OCI-LY7 (cell line): ENCODE measurements around the gene XDH. TPM values are rescaled to one million over a fixed set of nuclear protein-coding genes. Genes with fewer than 3 reads are reported as not detected.

Source experiments
- BruUV-seq: library from RNA; stranded (reverse); fragments of 400-500 nt; replicated peaks from 2 replicates; lab custom pipeline; 2021; lab: Mats Ljungman, UMichigan
- CTCF ChIA-PET: fragments of 300-600 bp; sonication (Branson Sonifier 250); formaldehyde crosslinking; loops from one replicate; lab custom pipeline; 2022; ENCODE audit warnings: antibody characterized with exemption; ENCODE audit not compliant: unreplicated experiment; lab: Charles Lee
- POLR2A ChIA-PET: fragments of 300-600 bp; sonication (Branson Sonifier 250); formaldehyde crosslinking; loops from one replicate; lab custom pipeline; 2022; ENCODE audit warnings: antibody characterized with exemption; lab: Charles Lee
- DNase-seq: peaks from one replicate; pipeline ENCODE4 v3.0.0-alpha.2; 2015; ENCODE audit warnings: low spot score
- H2AFZ ChIP-seq: fragments of 200-600 bp; sonication (generic), shearing (Covaris generic); 2 replicates; pipeline ENCODE4 v1.6.1; 2014; ENCODE audit warnings: mild to moderate bottlenecking, antibody characterized with exemption, low read length, moderate library complexity
- H3K27ac ChIP-seq: fragments of 200-600 bp; sonication (generic); 2 replicates; pipeline ENCODE4 v1.5.1; 2014; ENCODE audit warnings: mixed run types, low read depth, mild to moderate bottlenecking, moderate library complexity, low read length, inconsistent platforms; ENCODE audit not compliant: poor library complexity, severe bottlenecking
- H3K36me3 ChIP-seq: fragments of 200-600 bp; sonication (generic); 2 replicates; pipeline ENCODE4 v1.6.1; 2014; ENCODE audit warnings: mild to moderate bottlenecking, antibody characterized with exemption, low read length, moderate library complexity, mixed read lengths; ENCODE audit not compliant: insufficient read depth
- H3K4me1 ChIP-seq: fragments of 200-600 bp; sonication (generic); 2 replicates; pipeline ENCODE4 v1.5.1; 2014; ENCODE audit warnings: mild to moderate bottlenecking, low read length; ENCODE audit not compliant: insufficient read depth, poor library complexity, severe bottlenecking
- H3K4me2 ChIP-seq: fragments of 200-600 bp; sonication (generic); 2 replicates; pipeline ENCODE4 v1.6.1; 2014; ENCODE audit warnings: mild to moderate bottlenecking, low read length
- H3K4me3 ChIP-seq: fragments of 200-600 bp; sonication (generic); 2 replicates; pipeline ENCODE4 v1.5.1; 2014; ENCODE audit warnings: mild to moderate bottlenecking, low read depth, low read length; ENCODE audit not compliant: poor library complexity, severe bottlenecking
- H3K79me2 ChIP-seq: fragments of 200-600 bp; sonication (generic); 2 replicates; pipeline ENCODE4 v1.6.1; 2016; ENCODE audit warnings: low read depth, mild to moderate bottlenecking, low read length, moderate library complexity, mixed read lengths; ENCODE audit not compliant: insufficient read depth
- H3K9me2 ChIP-seq: fragments of 200-600 bp; sonication (generic); 2 replicates; pipeline ENCODE4 v1.6.1; 2016; ENCODE audit warnings: mild to moderate bottlenecking, low read length, mixed read lengths; ENCODE audit not compliant: insufficient read depth
- H3K9me3 ChIP-seq: fragments of 200-600 bp; sonication (generic); 2 replicates; pipeline ENCODE4 v1.6.1; 2014; ENCODE audit warnings: mild to moderate bottlenecking, mixed run types, low read length, mixed read lengths
- H4K20me1 ChIP-seq: fragments of 200-600 bp; sonication (generic); 2 replicates; pipeline ENCODE4 v1.6.1; 2014; ENCODE audit warnings: mild to moderate bottlenecking, antibody characterized with exemption, low read length, moderate library complexity, mixed read lengths; ENCODE audit not compliant: insufficient read depth
- EZH2phosphoT487 ChIP-seq: fragments of 200-600 bp; sonication (generic); IDR thresholded peaks from 2 replicates; pipeline ENCODE4 v1.6.1; 2018; ENCODE audit warnings: low read depth, borderline replicate concordance, mild to moderate bottlenecking, mixed run types, antibody characterized with exemption, low read length, moderate library complexity, mixed read lengths
- intact Hi-C: fragments of 100-400 bp; cut with micrococcal nuclease; formaldehyde crosslinking; loops from one replicate; pipeline ENCODE4 v1.10.0; 2022; ENCODE audit not compliant: unreplicated experiment
- total RNA-seq, 2 experiments: library from RNA; depleted of rRNA in 1 of 2; stranded (reverse); fragments of >200 nt in 1 of 2; shearing (Covaris generic) in 1 of 2; gene quantifications; 2 replicates each; pipeline ENCODE4 v1.2.3, GENCODE V29; 2014 to 2022
- TF ChIP-seq, protein P1 (sequence below): fragments of 200-600 bp; sonication (generic); conservative IDR thresholded peaks from 2 replicates; pipeline ENCODE4 v1.5.1; 2014; ENCODE audit warnings: mild to moderate bottlenecking, antibody characterized with exemption, low read length, moderate library complexity, mixed read lengths

The XDH gene
- total RNA-seq, 2 experiments from 2014 or later: not detected

DNA sequence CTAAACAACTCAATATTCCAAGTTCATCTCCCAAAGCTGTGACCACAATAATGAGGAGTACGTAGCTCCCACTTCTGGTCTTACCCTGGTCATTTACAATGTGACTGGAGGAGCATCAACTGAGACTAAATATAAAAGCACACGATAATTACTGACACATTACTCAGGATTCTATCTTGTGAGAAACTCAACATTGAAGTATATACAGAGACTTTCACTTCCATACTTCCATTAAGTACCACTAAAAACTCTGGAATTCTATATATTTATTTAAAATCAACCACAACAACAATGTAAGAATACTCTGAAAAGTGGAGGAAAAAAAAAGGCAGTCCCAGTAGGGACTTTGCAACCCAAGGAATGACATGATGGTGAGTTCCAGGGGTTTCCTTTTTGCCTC, 61.4 kb downstream of the XDH start:
- Histone ChIP-seq H3K9me2 (no peaks in the 10 kb centered on the region), H3K4me2 (no peak overlapping the region), H3K4me1 (no peaks in the 10 kb centered on the region), H3K27ac (no peak overlapping the region), H3K4me3 (no peak overlapping the region), H3K36me3 (no peaks in the 10 kb centered on the region), H3K9me3 (no peaks in the 10 kb centered on the region), H3K79me2 (no peaks in the 10 kb centered on the region), H4K20me1 (no peaks in the 10 kb centered on the region), H2AFZ (no peak overlapping the region)
- DNase-seq: no peak
- no TSS peak for BruUV-seq
- POLR2A ChIA-PET: no interaction called here
- intact Hi-C loops: no loop called here
- TF ChIP-seq, protein P1, sequence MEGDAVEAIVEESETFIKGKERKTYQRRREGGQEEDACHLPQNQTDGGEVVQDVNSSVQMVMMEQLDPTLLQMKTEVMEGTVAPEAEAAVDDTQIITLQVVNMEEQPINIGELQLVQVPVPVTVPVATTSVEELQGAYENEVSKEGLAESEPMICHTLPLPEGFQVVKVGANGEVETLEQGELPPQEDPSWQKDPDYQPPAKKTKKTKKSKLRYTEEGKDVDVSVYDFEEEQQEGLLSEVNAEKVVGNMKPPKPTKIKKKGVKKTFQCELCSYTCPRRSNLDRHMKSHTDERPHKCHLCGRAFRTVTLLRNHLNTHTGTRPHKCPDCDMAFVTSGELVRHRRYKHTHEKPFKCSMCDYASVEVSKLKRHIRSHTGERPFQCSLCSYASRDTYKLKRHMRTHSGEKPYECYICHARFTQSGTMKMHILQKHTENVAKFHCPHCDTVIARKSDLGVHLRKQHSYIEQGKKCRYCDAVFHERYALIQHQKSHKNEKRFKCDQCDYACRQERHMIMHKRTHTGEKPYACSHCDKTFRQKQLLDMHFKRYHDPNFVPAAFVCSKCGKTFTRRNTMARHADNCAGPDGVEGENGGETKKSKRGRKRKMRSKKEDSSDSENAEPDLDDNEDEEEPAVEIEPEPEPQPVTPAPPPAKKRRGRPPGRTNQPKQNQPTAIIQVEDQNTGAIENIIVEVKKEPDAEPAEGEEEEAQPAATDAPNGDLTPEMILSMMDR: no peak
- no peak for TF ChIP-seq EZH2phosphoT487
- CTCF ChIA-PET: no interaction called here

DNA sequence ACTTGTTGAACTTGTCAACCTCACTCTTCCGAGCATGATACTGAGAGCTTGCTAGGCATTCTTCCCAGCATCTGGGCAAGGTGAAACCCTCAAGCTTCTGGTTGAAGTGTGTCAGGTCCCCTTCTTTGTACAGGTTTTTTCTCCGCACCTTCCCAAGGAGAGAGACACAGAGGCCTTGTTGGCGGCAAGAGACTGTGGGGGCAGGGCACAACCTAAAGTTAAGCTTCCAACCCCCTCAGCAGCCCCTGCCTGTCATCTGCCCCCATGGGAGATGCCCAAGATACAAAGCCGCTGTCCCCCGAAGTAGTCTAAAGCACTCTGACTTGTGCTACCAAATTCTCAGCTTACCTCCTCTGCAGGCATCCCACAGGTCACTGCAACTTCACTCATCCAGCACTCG, 64.9 kb downstream of the XDH start:
- Histone ChIP-seq H3K9me2 (no peaks in the 10 kb centered on the region), H2AFZ (no peak overlapping the region), H3K79me2 (no peaks in the 10 kb centered on the region), H4K20me1 (no peaks in the 10 kb centered on the region), H3K4me2 (no peak overlapping the region), H3K9me3 (no peaks in the 10 kb centered on the region), H3K36me3 (no peaks in the 10 kb centered on the region), H3K4me3 (no peak overlapping the region), H3K4me1 (no peaks in the 10 kb centered on the region), H3K27ac (no peak overlapping the region)
- TF ChIP-seq, protein P1: no peak
- no peak for TF ChIP-seq EZH2phosphoT487
- BruUV-seq: no TSS peak
- POLR2A ChIA-PET: interaction anchor here (0.7 kb wide), 1 partner anchor 621 kb away, joined by 5 read pairs; no protein-coding TSS in a partner anchor
- CTCF ChIA-PET: interaction anchor here (0.6 kb wide), 1 partner anchor 614 kb away, joined by 12 read pairs; no protein-coding TSS in a partner anchor
- intact Hi-C loops: no loop called here
- DNase-seq: no peak

DNA sequence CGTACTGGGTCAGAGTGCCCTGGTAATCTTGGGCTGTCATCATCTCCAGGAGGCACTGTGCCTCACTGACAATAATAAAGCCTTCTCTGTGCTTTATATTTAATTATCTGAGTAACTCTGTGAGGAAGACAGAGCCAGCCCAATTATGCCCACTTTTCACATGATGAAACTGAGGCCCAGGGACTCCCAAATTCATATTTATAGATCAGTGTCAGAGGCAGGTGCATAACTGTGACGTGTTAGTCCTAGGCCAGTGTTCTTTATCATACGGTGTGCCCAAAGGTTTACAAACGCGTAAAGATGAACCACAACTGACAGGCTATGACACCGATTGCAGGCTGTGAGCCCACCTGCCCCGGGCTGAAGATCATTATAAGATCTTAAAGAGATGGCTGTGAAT, 65.4 kb downstream of the XDH start:
- ChIA-PET CTCF (no interaction called here), POLR2A (no interaction called here)
- Histone ChIP-seq H3K36me3 (no peaks in the 10 kb centered on the region), H3K79me2 (no peaks in the 10 kb centered on the region), H3K4me1 (no peaks in the 10 kb centered on the region), H3K9me2 (no peaks in the 10 kb centered on the region), H3K9me3 (no peaks in the 10 kb centered on the region), H3K4me2 (no peak overlapping the region), H3K4me3 (no peak overlapping the region), H2AFZ (no peak overlapping the region), H3K27ac (no peak overlapping the region), H4K20me1 (no peaks in the 10 kb centered on the region)
- no TSS peak for BruUV-seq
- intact Hi-C loops: no loop called here
- TF ChIP-seq, protein P1: no peak
- TF ChIP-seq EZH2phosphoT487: no peak
- DNase-seq: no peak
